Gastroesophageal sphincter (tissue), 3 donors: Measurements from ENCODE around the gene PCDHGB6.

Experiments
- EP300 ChIP-seq: sonication (generic); formaldehyde crosslinking; IDR thresholded peaks from one replicate; pipeline ENCODE4 v1.6.1; 2017; ENCODE audit warnings: antibody characterized with exemption, mild to moderate bottlenecking
- POLR2A ChIP-seq, 2 donors: fragments of 450-650 bp; IDR thresholded peaks; one replicate each; pipeline ENCODE4 v1.6.1; 2017; ENCODE audit warnings: antibody characterized with exemption in 2 of 2, mild to moderate bottlenecking in 2 of 2, moderate library complexity in 1 of 2
- POLR2AphosphoS5 ChIP-seq: sonication (generic); formaldehyde crosslinking; IDR thresholded peaks from one replicate; pipeline ENCODE4 v1.6.1; 2017; ENCODE audit warnings: antibody characterized with exemption
- TF ChIP-seq, protein P1 (sequence below), 4 experiments: fragments of 200-600 bp in 2 of 4; fragments of 450-650 bp in 2 of 4; sonication (generic) in 1 of 4; IDR thresholded peaks; one replicate each; pipeline ENCODE4 v1.5.1; 2017 to 2019; ENCODE audit warnings: antibody characterized with exemption in 4 of 4, mild to moderate bottlenecking in 2 of 4, moderate library complexity in 2 of 4

GRCh38 chr5:141360685-141361084 lies 47.1 kb upstream of the PCDHGB6 start:
- TF ChIP-seq, protein P1, sequence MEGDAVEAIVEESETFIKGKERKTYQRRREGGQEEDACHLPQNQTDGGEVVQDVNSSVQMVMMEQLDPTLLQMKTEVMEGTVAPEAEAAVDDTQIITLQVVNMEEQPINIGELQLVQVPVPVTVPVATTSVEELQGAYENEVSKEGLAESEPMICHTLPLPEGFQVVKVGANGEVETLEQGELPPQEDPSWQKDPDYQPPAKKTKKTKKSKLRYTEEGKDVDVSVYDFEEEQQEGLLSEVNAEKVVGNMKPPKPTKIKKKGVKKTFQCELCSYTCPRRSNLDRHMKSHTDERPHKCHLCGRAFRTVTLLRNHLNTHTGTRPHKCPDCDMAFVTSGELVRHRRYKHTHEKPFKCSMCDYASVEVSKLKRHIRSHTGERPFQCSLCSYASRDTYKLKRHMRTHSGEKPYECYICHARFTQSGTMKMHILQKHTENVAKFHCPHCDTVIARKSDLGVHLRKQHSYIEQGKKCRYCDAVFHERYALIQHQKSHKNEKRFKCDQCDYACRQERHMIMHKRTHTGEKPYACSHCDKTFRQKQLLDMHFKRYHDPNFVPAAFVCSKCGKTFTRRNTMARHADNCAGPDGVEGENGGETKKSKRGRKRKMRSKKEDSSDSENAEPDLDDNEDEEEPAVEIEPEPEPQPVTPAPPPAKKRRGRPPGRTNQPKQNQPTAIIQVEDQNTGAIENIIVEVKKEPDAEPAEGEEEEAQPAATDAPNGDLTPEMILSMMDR (IDR thresholded peaks at IDR 0.05), result no peak
- no peak for TF ChIP-seq POLR2AphosphoS5
- no peak for TF ChIP-seq POLR2A (IDR thresholded peaks at IDR 0.05)
- no peak for TF ChIP-seq EP300
